Panc1 (cell line): ENCODE measurements around the gene CCDC148.

Experiments
- CTCF ChIP-seq: fragments of 450-650 bp; IDR thresholded peaks from 2 replicates; pipeline ENCODE4 v1.5.1; 2017; ENCODE audit warnings: mild to moderate bottlenecking
- POLR2AphosphoS5 ChIP-seq: IDR thresholded peaks from 2 replicates; pipeline ENCODE4 v1.6.1; 2012; ENCODE audit warnings: mild to moderate bottlenecking, low read depth, low read length, moderate library complexity
- SIN3A ChIP-seq: IDR thresholded peaks from 2 replicates; pipeline ENCODE4 v1.6.1; 2012; ENCODE audit warnings: low read depth, mild to moderate bottlenecking, low read length, moderate library complexity, borderline replicate concordance; ENCODE audit not compliant: insufficient read depth

GRCh38 chr2:158211502-158211901 lies 245.1 kb downstream of the CCDC148 start:
- TF ChIP-seq CTCF (no peak), SIN3A (no peak), POLR2AphosphoS5 (no peak)
